Epithelial cell of esophagus (primary cell): ENCODE results near the gene CCDC167.
"Not testable (repeated sequence)": the region's sequence is repeated elsewhere in the genome, so short reads cannot be mapped to it uniquely, and the experiment has no call there.

Experiments used
- DNase-seq: peaks from one replicate; pipeline ENCODE4 v3.0.0; 2010; ENCODE audit warnings: low read depth
- H3K4me3 ChIP-seq: 2 replicates; pipeline ENCODE4 v1.5.1; 2011; ENCODE audit warnings: mild to moderate bottlenecking, low read length, control low read depth
- TF ChIP-seq, protein P1 (sequence below): IDR thresholded peaks from 2 replicates; pipeline ENCODE4 v1.5.1; 2011; ENCODE audit warnings: low read depth, mild to moderate bottlenecking, low read length, control low read depth, inconsistent platforms; ENCODE audit not compliant: insufficient read depth; ENCODE audit errors: missing control alignments

Gene CCDC167

DNA sequence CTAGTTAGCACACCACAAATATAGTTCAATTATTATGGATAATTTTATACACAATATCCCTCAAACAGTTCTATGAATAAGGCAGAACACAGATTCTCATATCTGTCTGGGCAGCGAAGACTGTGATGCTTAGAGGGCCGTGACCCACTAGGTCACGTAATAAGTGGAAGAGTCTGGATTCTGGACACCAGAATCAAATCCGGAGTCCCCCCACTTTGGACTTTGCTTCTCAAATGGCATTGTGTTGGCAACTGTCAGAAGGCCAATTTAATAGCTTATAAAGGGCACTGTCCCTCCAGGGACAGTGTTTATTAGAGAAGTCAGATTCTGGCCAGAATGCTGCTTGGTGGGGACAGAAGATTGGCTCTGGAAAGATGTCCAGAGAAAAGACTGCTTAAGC, 6.8 kb upstream of the CCDC167 start:
- H3K4me3 ChIP-seq = no peak overlapping the region
- TF ChIP-seq, protein P1, sequence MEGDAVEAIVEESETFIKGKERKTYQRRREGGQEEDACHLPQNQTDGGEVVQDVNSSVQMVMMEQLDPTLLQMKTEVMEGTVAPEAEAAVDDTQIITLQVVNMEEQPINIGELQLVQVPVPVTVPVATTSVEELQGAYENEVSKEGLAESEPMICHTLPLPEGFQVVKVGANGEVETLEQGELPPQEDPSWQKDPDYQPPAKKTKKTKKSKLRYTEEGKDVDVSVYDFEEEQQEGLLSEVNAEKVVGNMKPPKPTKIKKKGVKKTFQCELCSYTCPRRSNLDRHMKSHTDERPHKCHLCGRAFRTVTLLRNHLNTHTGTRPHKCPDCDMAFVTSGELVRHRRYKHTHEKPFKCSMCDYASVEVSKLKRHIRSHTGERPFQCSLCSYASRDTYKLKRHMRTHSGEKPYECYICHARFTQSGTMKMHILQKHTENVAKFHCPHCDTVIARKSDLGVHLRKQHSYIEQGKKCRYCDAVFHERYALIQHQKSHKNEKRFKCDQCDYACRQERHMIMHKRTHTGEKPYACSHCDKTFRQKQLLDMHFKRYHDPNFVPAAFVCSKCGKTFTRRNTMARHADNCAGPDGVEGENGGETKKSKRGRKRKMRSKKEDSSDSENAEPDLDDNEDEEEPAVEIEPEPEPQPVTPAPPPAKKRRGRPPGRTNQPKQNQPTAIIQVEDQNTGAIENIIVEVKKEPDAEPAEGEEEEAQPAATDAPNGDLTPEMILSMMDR = no peak
- DNase-seq = no peak

GRCh38 chr6:37504024-37504423, 4.3 kb upstream of the CCDC167 start:
- no peak for DNase-seq
- no peak overlapping the region for H3K4me3 ChIP-seq
- TF ChIP-seq, protein P1 = no peak

GRCh38 chr6:37503309-37503965, 3.7 kb upstream of the CCDC167 start:
- no peak for DNase-seq
- no peak overlapping the region for H3K4me3 ChIP-seq
- TF ChIP-seq, protein P1 = no peak

GRCh38 chr6:37502703-37503291, 3.1 kb upstream of the CCDC167 start:
- TF ChIP-seq, protein P1 = no peak
- no peak for DNase-seq
- H3K4me3 ChIP-seq = no peak overlapping the region

DNA sequence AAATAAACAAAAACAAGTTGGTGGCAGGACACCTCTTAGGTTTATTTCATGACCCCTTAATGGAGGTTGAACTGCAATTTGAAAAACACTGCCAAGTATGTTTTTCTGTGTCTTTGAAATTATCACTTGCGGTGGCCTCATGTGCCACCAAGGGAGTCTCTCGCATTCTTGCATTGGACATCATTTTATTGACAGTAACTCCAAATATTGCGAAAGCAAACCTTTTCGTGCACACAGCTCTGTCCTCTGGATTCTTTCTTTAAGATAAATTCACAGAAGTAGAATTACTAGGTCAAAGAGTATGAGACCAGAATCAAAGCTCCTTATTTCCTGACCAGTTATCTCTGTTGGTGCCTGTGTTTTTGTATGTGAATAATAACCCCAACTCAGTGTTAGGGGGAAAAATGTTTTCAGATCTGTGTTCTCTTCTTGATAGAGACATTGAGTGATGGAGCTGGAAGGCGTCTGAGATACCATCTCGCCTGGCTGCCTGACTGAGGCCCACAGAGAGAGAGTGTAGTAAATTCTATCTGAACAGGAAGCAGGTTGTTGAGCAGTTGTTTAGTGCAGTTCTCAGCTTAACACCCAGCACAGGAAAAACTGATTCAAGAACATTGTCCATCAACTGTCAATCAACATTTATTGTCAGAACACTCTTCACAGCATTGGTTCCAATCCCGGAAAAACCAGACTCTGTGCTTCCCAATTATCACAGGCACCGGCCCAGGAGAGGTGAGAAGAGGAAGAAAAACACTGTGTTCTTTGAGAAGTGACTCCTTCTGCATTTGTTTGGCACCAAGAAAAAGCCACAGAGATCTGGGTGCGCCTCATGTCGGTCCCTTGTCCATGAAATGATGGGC, 2.2 kb upstream of the CCDC167 start:
- no peak for DNase-seq
- TF ChIP-seq, protein P1 = no peak
- H3K4me3 ChIP-seq = no peak overlapping the region

DNA sequence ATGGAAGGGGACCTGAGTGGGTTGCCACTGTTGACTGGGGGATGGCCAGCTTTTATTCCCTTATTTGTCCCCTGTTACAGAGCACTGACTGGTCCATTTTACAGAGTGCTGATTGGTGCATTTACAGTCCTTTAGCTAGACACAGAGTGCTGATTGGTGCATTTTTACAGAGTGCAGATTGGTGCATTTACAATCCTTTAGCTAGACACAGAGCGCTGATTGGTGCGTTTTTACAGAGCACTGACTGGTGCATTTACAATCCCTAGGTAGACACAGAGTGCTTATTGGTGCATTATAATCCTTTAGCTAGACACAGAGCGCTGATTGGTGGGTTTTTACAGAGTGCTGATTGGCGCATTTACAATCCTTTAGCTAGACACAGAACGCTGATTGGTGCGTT, 1.2 kb upstream of the CCDC167 start:
- H3K4me3 ChIP-seq, DNase-seq: not testable (repeated sequence)

DNA sequence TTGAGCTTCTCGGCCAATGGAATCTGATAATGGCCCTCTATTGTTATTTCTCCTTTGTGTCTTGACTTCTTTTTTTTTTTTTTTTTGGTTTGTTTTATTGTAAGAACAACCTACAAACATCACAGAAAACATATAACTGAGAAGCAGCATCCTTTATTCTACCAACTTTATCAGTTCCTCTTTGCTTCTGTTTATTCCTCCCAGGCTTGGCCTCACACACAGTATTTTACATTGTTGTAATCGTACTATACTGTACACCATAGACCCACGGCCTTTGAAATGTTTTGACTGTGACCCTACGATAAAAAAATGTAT, 558 bp upstream of the CCDC167 start:
- DNase-seq = no peak
- H3K4me3 ChIP-seq = peak overlapping the region; percentile 82
- TF ChIP-seq, protein P1 = no peak
